GM12878 (cell line): ENCODE data around the gene CYTIP. TPM values are rescaled to one million over a fixed set of nuclear protein-coding genes. Genes with fewer than 3 reads are reported as not detected.

ENCODE experiments used
- polyA plus RNA-seq, 11 experiments: library from polyadenylated mRNA; depleted of rRNA in 4 of 11; unstranded in 6 of 11; stranded (reverse) in 5 of 11; fragments of >200 nt; fragmentation: Nextera tagmentation in 4 of 11; fragmentation: Illumina TruSeq in 1 of 11; extraction: Ambion mirVana in 4 of 11; extraction: Trizol in 1 of 11; gene quantifications; 1 replicate in 1 of 11; 2 replicates in 10 of 11; pipeline versions ENCODE4 v1.2.1 to v1.2.3, GENCODE V29; 2011 to 2016; ENCODE audit warnings: inconsistent platforms in 2 of 11, missing spikeins in 2 of 11, low read depth in 1 of 11
- total RNA-seq, 4 experiments: library from RNA; depleted of rRNA in 3 of 4; stranded (reverse); fragments of >200 nt in 3 of 4; fragmentation: Illumina TruSeq in 1 of 4; extraction: Trizol in 1 of 4; gene quantifications; 2 replicates each; pipeline versions ENCODE4 v1.2.1 to v1.2.3, GENCODE V29; 2013 to 2021

Gene CYTIP
- total and polyA plus RNA-seq, 10 of the 15 experiments (the other 5 are each of a cell fraction or from before 2014, with no cell fraction given), result 55.1 to 178 (median 73.4) TPM

Other genes with a start within 250 kb of the CYTIP start
- under 0.01 TPM in 1 of 2 replicates, not detected in the other for gene GALNT5, start 186.4 kb downstream of the CYTIP start, total RNA-seq (2014; rRNA removed)
- not detected in 2 replicates for gene GALNT5, start 186.4 kb downstream of the CYTIP start, total RNA-seq (2014; rRNA removed; fragmentation: Illumina TruSeq; extraction: Trizol)
- 0.05 and 0.08 TPM in 2 replicates for gene GALNT5, start 186.4 kb downstream of the CYTIP start, total RNA-seq (2021)
- 0.01 and 0.03 TPM in 2 replicates for gene GALNT5, start 186.4 kb downstream of the CYTIP start, polyA plus RNA-seq (2011; rRNA removed)
- gene GALNT5, start 186.4 kb downstream of the CYTIP start, polyA plus RNA-seq (2014; fragmentation: Illumina TruSeq; extraction: Trizol), result not detected in 2 replicates
- not detected for gene GALNT5, start 186.4 kb downstream of the CYTIP start, polyA plus RNA-seq (2014; fragmentation: Nextera tagmentation; extraction: Ambion mirVana)
- gene GALNT5, start 186.4 kb downstream of the CYTIP start, polyA plus RNA-seq (2014; rRNA removed), result 0.03 TPM in 1 of 2 replicates, not detected in the other
- under 1 TPM; 0.03 to 0.25 TPM for gene GALNT5, start 186.4 kb downstream of the CYTIP start, polyA plus RNA-seq (2016; fragmentation: Nextera tagmentation; extraction: Ambion mirVana)
- 1.5 and 1.7 TPM in 2 replicates for gene ERMN, start 118.3 kb downstream of the CYTIP start, total RNA-seq (2014; rRNA removed)
- 2.3 and 3.0 TPM in 2 replicates for gene ERMN, start 118.3 kb downstream of the CYTIP start, total RNA-seq (2014; rRNA removed; fragmentation: Illumina TruSeq; extraction: Trizol)
- gene ERMN, start 118.3 kb downstream of the CYTIP start, total RNA-seq (2021), result 1.2 and 1.5 TPM in 2 replicates
- 5.3 and 8.9 TPM in 2 replicates for gene ERMN, start 118.3 kb downstream of the CYTIP start, polyA plus RNA-seq (2011; rRNA removed)
- gene ERMN, start 118.3 kb downstream of the CYTIP start, polyA plus RNA-seq (2014; fragmentation: Illumina TruSeq; extraction: Trizol), result 4.7 and 5.0 TPM in 2 replicates
- 1 to 10 TPM in 1 of 2 experiments, under 1 TPM in 1; 0.29 to 1.0 TPM for gene ERMN, start 118.3 kb downstream of the CYTIP start, polyA plus RNA-seq (2014; fragmentation: Nextera tagmentation; extraction: Ambion mirVana)
- gene ERMN, start 118.3 kb downstream of the CYTIP start, polyA plus RNA-seq (2014; rRNA removed), result 4.2 and 4.5 TPM in 2 replicates
- gene ERMN, start 118.3 kb downstream of the CYTIP start, polyA plus RNA-seq (2016; fragmentation: Nextera tagmentation; extraction: Ambion mirVana), result under 1 TPM; 0.26 to 0.40 TPM
- not detected in 2 replicates for gene ACVR1C, start 184.8 kb upstream of the CYTIP start, total RNA-seq (2014; rRNA removed)
- gene ACVR1C, start 184.8 kb upstream of the CYTIP start, total RNA-seq (2014; rRNA removed; fragmentation: Illumina TruSeq; extraction: Trizol), result not detected in 2 replicates
- gene ACVR1C, start 184.8 kb upstream of the CYTIP start, total RNA-seq (2021), result not detected in 2 replicates
- not detected in 2 replicates for gene ACVR1C, start 184.8 kb upstream of the CYTIP start, polyA plus RNA-seq (2011; rRNA removed)
- gene ACVR1C, start 184.8 kb upstream of the CYTIP start, polyA plus RNA-seq (2014; fragmentation: Illumina TruSeq; extraction: Trizol), result not detected in 2 replicates
- gene ACVR1C, start 184.8 kb upstream of the CYTIP start, polyA plus RNA-seq (2014; fragmentation: Nextera tagmentation; extraction: Ambion mirVana), result not detected
- gene ACVR1C, start 184.8 kb upstream of the CYTIP start, polyA plus RNA-seq (2014; rRNA removed), result not detected in 2 replicates
- gene ACVR1C, start 184.8 kb upstream of the CYTIP start, polyA plus RNA-seq (2016; fragmentation: Nextera tagmentation; extraction: Ambion mirVana), result not detected